Activated naive CD8-positive, alpha-beta T cell treated with anti-CD3 and anti-CD28 coated beads for 36 hours (primary cell): ENCODE results near the gene SOD2. TPM values are rescaled to one million over a fixed set of nuclear protein-coding genes. Genes with fewer than 3 reads are reported as not detected.
"Not testable (repeated sequence)": the region's sequence is repeated elsewhere in the genome, so short reads cannot be mapped to it uniquely, and the experiment has no call there.

ENCODE experiments used
- DNase-seq: peaks from one replicate; pipeline ENCODE4 v3.0.0; 2021
- H3K27ac Mint-ChIP-seq: one replicate; pipeline ENCODE4 v1.8.0; 2022; ENCODE audit warnings: mild to moderate bottlenecking, moderate library complexity, mixed read lengths
- H3K27me3 Mint-ChIP-seq: one replicate; pipeline ENCODE4 v1.8.0; 2022; ENCODE audit warnings: mild to moderate bottlenecking, mixed read lengths
- H3K36me3 Mint-ChIP-seq: one replicate; pipeline ENCODE4 v1.8.0; 2021; ENCODE audit warnings: mild to moderate bottlenecking, mixed read lengths
- H3K4me1 Mint-ChIP-seq: one replicate; pipeline ENCODE4 v1.8.0; 2021; ENCODE audit warnings: mixed read lengths
- H3K4me3 Mint-ChIP-seq: one replicate; pipeline ENCODE4 v1.8.0; 2022; ENCODE audit warnings: mild to moderate bottlenecking, moderate library complexity, mixed read lengths
- H3K9me3 Mint-ChIP-seq: one replicate; pipeline ENCODE4 v1.8.0; 2022; ENCODE audit warnings: mixed read lengths
- total RNA-seq, 2 experiments: library from RNA; stranded (reverse); gene quantifications; one replicate each; pipeline ENCODE4 v1.2.3, GENCODE V29; 2021

Gene SOD2
- total RNA-seq, 2 experiments from 2014 or later: 112 to 122 TPM

GRCh38 chr6:159680104-159680503 is 12.9 kb downstream of the SOD2 start:
- H3K27ac Mint-ChIP-seq: peak overlapping the region; percentile 91
- H3K27me3 Mint-ChIP-seq: no peaks in the 10 kb centered on the region
- H3K4me1 Mint-ChIP-seq: peaks cover 24% of the 10 kb centered on the region
- H3K9me3 Mint-ChIP-seq: peaks cover 4% of the 10 kb centered on the region
- H3K4me3 Mint-ChIP-seq: no peak overlapping the region
- DNase-seq: no peak
- H3K36me3 Mint-ChIP-seq: peaks cover 26% of the 10 kb centered on the region

GRCh38 chr6:159679091-159680077 is 13.7 kb downstream of the SOD2 start:
- DNase-seq: peak; percentile 31
- Mint-ChIP-seq H3K9me3 (peaks cover 4% of the 10 kb centered on the region), H3K27me3 (no peaks in the 10 kb centered on the region), H3K4me3 (no peak overlapping the region), H3K4me1 (peaks cover 24% of the 10 kb centered on the region), H3K36me3 (peaks cover 26% of the 10 kb centered on the region), H3K27ac (peak overlapping the region; percentile 91)

DNA sequence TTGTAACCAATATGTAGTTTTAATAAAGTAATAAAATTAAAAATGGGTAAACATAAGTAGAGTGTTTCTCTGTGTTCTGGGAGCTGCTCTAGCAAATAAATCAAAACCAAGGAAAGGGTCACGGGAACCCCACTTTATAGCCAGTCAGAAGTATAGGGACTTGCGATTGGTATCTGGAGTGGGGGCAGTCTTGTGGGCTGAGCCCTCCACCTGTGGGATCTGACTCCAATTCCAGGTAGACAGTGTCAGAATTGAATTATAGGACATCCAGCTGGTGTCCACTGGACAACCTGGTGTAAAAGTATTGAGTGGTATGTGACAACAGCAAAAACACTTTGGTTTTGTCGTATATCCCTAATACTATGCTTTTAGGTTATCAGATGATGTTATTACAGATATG is 14.5 kb downstream of the SOD2 start:
- Mint-ChIP-seq H3K4me3 (no peak overlapping the region), H3K36me3 (peaks cover 28% of the 10 kb centered on the region), H3K27ac (peak overlapping the region; percentile 25), H3K27me3 (no peaks in the 10 kb centered on the region), H3K9me3 (peaks cover 4% of the 10 kb centered on the region), H3K4me1 (peaks cover 24% of the 10 kb centered on the region)
- no peak for DNase-seq

DNA sequence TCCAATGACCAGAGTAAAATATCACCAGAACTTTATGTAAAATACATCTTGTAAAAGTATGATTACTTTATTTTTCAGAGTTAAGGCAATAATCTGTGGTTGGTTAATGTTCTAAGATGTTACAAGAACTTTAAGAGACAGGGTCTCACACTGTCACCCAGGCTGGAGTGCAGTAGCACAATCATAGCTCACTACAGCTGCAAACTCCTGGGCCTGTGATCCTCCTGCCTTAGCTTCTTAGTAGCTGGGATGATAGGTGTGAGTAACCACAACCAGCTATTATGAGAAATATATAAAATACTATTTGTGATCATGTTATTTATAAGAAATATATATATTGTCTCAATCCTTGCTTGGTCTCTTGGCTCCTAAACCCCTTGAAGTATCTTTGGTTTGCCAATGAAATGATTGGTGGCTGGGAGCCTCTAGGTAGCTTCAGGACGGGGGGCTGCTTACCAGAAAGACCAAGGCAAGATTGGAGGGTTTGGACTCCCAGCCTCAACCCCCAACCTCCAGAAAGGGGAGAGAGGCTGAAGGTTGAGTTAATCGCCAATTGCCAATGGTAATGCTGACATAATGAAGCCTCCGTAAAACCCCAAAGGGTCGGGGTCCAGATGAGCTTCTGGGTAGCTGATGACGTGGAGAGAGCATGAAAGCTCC is 15.4 kb downstream of the SOD2 start:
- Mint-ChIP-seq H3K27ac (no peak overlapping the region), H3K9me3 (peaks cover 5% of the 10 kb centered on the region), H3K27me3 (no peaks in the 10 kb centered on the region), H3K4me1 (peaks cover 24% of the 10 kb centered on the region), H3K4me3 (no peak overlapping the region), H3K36me3 (peaks cover 37% of the 10 kb centered on the region)
- no peak for DNase-seq

DNA sequence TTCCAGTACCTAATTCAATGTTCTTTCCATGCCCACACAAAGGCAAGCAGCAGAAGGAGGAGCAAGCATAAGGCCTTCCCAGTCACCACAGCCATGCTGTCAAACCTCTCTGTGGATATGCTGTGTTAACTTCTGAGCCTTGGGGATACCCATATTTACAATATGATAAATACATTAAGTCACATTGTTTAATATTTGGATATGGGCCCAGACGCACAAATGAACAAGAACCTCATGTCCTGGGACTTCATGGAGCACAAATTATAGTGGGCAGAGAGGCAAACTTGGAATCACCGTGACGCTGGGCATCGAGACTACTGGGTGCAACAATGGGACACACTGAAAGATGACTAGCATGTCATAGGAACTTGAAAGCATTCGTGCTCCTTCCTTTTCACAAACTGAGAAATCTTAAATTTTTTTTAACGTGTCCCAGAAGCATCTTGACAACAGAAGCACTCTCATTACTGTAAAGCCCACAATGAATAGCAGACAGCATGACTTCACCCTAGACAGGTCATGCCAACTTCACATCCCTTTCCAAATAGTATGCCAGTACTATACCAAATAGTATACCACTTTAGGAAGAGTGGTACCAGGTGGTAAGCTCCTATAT is 16.0 kb downstream of the SOD2 start:
- H3K9me3 Mint-ChIP-seq: peaks cover 8% of the 10 kb centered on the region
- peaks cover 24% of the 10 kb centered on the region for H3K4me1 Mint-ChIP-seq
- no peaks in the 10 kb centered on the region for H3K27me3 Mint-ChIP-seq
- H3K27ac Mint-ChIP-seq: no peak overlapping the region
- H3K4me3 Mint-ChIP-seq: no peak overlapping the region
- peaks cover 40% of the 10 kb centered on the region for H3K36me3 Mint-ChIP-seq
- no peak for DNase-seq

GRCh38 chr6:159676236-159676635 is 16.8 kb downstream of the SOD2 start:
- H3K27ac Mint-ChIP-seq, H3K27me3 Mint-ChIP-seq, DNase-seq, H3K4me3 Mint-ChIP-seq: not testable (repeated sequence)
- Mint-ChIP-seq H3K4me1 (peaks cover 22% of the 10 kb centered on the region), H3K9me3 (peaks cover 12% of the 10 kb centered on the region), H3K36me3 (peaks cover 44% of the 10 kb centered on the region)

GRCh38 chr6:159665868-159666635 is 27.0 kb downstream of the SOD2 start:
- Mint-ChIP-seq H3K36me3 (peaks cover 39% of the 10 kb centered on the region), H3K4me3 (no peak overlapping the region), H3K9me3 (peaks cover 9% of the 10 kb centered on the region), H3K4me1 (no peaks in the 10 kb centered on the region), H3K27ac (no peak overlapping the region), H3K27me3 (no peaks in the 10 kb centered on the region)
- no peak for DNase-seq

DNA sequence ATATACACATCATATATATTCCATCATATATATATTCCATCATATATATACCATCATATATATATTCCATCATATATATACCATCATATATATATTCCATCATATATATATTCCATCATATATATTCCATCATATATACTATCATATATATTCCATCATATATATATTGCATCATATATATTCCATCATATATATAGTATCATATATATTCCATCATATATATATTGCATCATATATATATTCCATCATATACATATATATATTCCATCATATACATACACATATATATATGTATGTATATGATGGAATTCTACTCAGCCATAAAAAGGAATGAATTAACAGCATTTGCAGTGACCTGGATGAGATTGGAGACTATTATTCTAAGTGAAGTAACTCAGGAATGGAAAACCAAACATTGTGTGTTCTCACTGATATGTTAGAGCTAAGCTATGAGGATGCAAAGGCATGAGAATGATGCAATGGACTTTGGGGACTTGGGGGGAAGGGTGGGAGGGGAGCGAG is 29.6 kb downstream of the SOD2 start:
- H3K4me3 Mint-ChIP-seq, H3K4me1 Mint-ChIP-seq, H3K9me3 Mint-ChIP-seq, DNase-seq, H3K27ac Mint-ChIP-seq, H3K27me3 Mint-ChIP-seq: not testable (repeated sequence)
- peaks cover 21% of the 10 kb centered on the region for H3K36me3 Mint-ChIP-seq

GRCh38 chr6:159661977-159662376 is 31.1 kb downstream of the SOD2 start:
- not testable (repeated sequence) for H3K4me1 Mint-ChIP-seq, H3K27ac Mint-ChIP-seq, DNase-seq, H3K4me3 Mint-ChIP-seq, H3K27me3 Mint-ChIP-seq
- Mint-ChIP-seq H3K36me3 (peaks cover 20% of the 10 kb centered on the region), H3K9me3 (peaks cover 13% of the 10 kb centered on the region)

GRCh38 chr6:159655409-159655988 is 37.5 kb downstream of the SOD2 start:
- DNase-seq: no peak
- Mint-ChIP-seq H3K4me1 (no peaks in the 10 kb centered on the region), H3K4me3 (no peak overlapping the region), H3K27ac (no peak overlapping the region), H3K36me3 (peaks cover 8% of the 10 kb centered on the region), H3K27me3 (no peaks in the 10 kb centered on the region), H3K9me3 (peaks cover 6% of the 10 kb centered on the region)

DNA sequence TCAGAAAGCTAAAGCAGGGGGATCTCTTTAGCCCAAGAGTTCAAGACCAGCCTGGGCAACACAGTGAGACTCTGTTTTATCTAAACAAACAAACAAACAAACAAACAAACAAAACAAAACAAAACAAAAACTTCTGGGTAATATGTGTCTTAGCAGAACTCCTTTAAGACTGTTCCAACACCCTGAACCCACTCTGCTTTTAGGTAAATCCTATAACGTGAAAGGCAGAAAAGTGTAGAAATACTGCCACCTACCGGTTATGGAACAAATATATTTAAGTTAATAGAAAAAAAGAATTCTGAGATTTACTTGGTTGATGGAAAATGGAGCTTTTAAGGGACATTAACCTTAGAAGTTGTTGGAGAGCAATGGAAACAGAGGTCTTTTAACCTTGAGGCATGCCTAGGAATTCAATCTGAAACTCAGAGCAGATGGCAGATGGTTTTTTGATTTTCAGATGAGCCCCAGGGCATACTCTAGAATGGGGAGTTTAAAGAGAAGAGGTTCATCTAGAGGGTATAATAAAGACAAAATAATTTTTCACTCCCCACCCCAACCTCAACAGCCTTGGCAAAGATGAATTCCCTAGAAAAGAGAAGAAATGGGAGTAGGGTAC is 38.5 kb downstream of the SOD2 start:
- peaks cover 6% of the 10 kb centered on the region for H3K9me3 Mint-ChIP-seq
- no peak overlapping the region for H3K4me3 Mint-ChIP-seq
- no peaks in the 10 kb centered on the region for H3K27me3 Mint-ChIP-seq
- H3K36me3 Mint-ChIP-seq: peaks cover 6% of the 10 kb centered on the region
- no peaks in the 10 kb centered on the region for H3K4me1 Mint-ChIP-seq
- H3K27ac Mint-ChIP-seq: no peak overlapping the region
- no peak for DNase-seq

DNA sequence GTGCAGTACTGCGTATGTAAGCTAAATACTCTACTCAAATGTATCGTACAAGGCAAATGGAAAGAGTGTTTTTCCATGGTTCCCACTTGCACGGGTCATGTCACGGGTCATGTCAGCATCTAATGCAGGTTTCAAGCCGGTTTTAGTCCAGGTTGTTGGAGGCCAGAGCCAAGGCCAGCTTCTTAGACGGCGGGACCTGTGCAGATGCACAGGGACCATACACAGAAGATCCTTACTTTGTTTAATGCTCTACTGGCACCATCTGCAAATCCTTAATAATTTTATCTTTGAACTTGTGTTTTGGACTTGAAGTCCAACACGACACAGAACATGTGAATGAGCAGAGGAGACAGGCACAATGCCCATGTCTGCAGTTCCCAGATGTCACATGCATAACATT is 42.7 kb downstream of the SOD2 start:
- Mint-ChIP-seq H3K27ac (no peak overlapping the region), H3K27me3 (no peaks in the 10 kb centered on the region), H3K4me1 (peaks cover 3% of the 10 kb centered on the region), H3K4me3 (no peak overlapping the region), H3K36me3 (no peaks in the 10 kb centered on the region), H3K9me3 (no peaks in the 10 kb centered on the region)
- DNase-seq: no peak

- Mint-ChIP-seq H3K27ac (no peak overlapping the region), H3K4me3 (no peak overlapping the region), H3K4me1 (peaks cover 3% of the 10 kb centered on the region), H3K27me3 (no peaks in the 10 kb centered on the region), H3K36me3 (no peaks in the 10 kb centered on the region), H3K9me3 (no peaks in the 10 kb centered on the region)
- DNase-seq: no peak
Observed at GRCh38 chr6:159649441-159649840, 43.6 kb downstream of the SOD2 start.

DNA sequence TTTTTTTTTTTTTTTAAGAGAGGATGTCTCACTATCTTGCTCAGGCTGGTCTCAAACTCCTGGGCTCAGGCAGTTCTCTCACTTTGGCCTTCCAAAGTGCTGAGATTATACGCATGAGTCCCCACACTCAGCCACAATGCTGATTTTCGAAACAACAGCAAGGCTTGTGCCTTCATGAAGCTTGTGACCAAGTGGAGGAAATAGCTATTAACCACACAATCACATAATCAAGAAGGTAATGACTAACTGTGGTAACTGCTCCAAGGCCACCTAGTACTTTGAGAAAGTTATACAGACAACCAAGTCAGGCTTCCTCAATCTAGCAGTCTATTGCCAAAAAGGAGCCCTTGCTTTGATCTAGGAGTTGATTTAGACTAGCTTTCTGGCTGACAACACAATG is 46.3 kb downstream of the SOD2 start:
- no peak for DNase-seq
- Mint-ChIP-seq H3K4me3 (no peak overlapping the region), H3K27ac (no peak overlapping the region), H3K9me3 (peaks cover 5% of the 10 kb centered on the region), H3K27me3 (no peaks in the 10 kb centered on the region), H3K36me3 (peaks cover 5% of the 10 kb centered on the region), H3K4me1 (peaks cover 3% of the 10 kb centered on the region)
